ENCODE measurements around the gene ZBTB17. TPM values are rescaled to one million over a fixed set of nuclear protein-coding genes. Genes with fewer than 3 reads are reported as not detected.

The ZBTB17 gene
- total and polyA plus RNA-seq, 10 of the 15 experiments (the other 5 are each of a cell fraction or from before 2014, with no cell fraction given) = 0.87 to 59.4 (median 38.7) TPM

DNA sequence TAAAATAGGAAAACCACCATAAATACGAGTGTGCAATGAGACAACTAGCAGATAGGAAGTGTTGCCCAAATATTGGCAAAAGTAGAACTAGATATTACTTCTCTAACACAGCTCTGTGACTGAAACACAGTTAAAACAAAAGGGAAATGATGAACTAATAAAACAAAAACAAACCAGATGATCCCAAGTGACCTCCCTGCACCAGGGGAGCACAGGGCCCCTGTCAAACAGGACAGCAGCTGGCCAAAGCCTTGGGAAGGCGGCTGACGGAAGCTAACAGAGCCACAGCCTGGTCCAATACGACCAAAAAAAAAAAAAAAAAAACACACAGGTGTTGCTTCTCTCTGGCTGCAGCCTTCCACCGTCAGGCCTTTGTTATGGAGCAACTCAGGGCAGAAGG, 17.8 kb downstream of the ZBTB17 start:
- WGBS (ENCODE audit: insufficient coverage, insufficient replicate concordance, low lambda C conversion rate, missing lambda C conversion rate) = 35% methylated on average over 2 of the region's 5 CpGs
- ChIA-PET POLR2A (interaction anchor here (0.6 to 2.6 kb wide), 4 partner anchors 8 to 1471 kb away, joined by 3 to 8 read pairs (median 4); no protein-coding TSS in a partner anchor), SMC1A (ENCODE audit: uncharacterized antibody, unreplicated experiment) (interaction anchor here (0.6 to 1.3 kb wide), 3 partner anchors 18 to 53 kb away, joined by 3 to 4 read pairs (median 3); partner anchors contain the start of gene ZBTB17), CTCF (interaction anchor here (1.0 to 10.1 kb wide), 6 partner anchors 16 to 166 kb away, joined by 3 to 68 read pairs (median 6); partner anchors contain the start of gene ZBTB17), RAD21 (ENCODE audit: unreplicated experiment) (interaction anchor here (0.8 to 9.8 kb wide), 5 partner anchors 9 to 143 kb away, joined by 3 to 116 read pairs (median 5); partner anchors contain the start of gene ZBTB17)
- Histone ChIP-seq H3K4me2 (ENCODE audit: control insufficient read depth, insufficient read depth) (no peak overlapping the region), H4K20me1 (ENCODE audit: control insufficient read depth, insufficient read depth) (peaks cover 3% of the 10 kb centered on the region; the same call in 1 of the 2 replicates), H3K27ac (ENCODE audit: control insufficient read depth, insufficient read depth) (no peak overlapping the region), H2AFZ (ENCODE audit: control insufficient read depth, low read depth, low read length) (no peak overlapping the region), H3K27me3 (replicated peaks in 1 of 2; ENCODE audit: control insufficient read depth in 2 of 2, insufficient read depth in 2 of 2, low read length in 1 of 2) (no peaks in the 10 kb centered on the region), H3K9ac (ENCODE audit: control insufficient read depth, insufficient read depth, low read length) (no peak overlapping the region), H3K36me3 (ENCODE audit: control insufficient read depth in 2 of 2, insufficient read depth in 2 of 2, low read length in 1 of 2) (peaks cover 3 to 11% of the 10 kb centered on the region in 2 experiments; a peak in 2 of 4 replicates), H3K9me3 (replicated peaks; ENCODE audit: control insufficient read depth, insufficient read depth, low read length) (no peaks in the 10 kb centered on the region), H3K79me2 (ENCODE audit: control insufficient read depth, insufficient read depth, low read length) (peaks cover 19% of the 10 kb centered on the region), H3K4me3 (no peak overlapping the region), H3K4me1 (ENCODE audit: control insufficient read depth, insufficient read depth, low read length) (peaks cover 10% of the 10 kb centered on the region)
- no peak for ATAC-seq
- in situ Hi-C loops (cut with MboI) (no loop called here), intact Hi-C loops (cut with micrococcal nuclease; ENCODE audit: unreplicated experiment) (no loop called here)
- no TSS peak for BruUV-seq (replicated peaks)
- TF ChIP-seq, protein P1, sequence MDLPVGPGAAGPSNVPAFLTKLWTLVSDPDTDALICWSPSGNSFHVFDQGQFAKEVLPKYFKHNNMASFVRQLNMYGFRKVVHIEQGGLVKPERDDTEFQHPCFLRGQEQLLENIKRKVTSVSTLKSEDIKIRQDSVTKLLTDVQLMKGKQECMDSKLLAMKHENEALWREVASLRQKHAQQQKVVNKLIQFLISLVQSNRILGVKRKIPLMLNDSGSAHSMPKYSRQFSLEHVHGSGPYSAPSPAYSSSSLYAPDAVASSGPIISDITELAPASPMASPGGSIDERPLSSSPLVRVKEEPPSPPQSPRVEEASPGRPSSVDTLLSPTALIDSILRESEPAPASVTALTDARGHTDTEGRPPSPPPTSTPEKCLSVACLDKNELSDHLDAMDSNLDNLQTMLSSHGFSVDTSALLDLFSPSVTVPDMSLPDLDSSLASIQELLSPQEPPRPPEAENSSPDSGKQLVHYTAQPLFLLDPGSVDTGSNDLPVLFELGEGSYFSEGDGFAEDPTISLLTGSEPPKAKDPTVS (IDR thresholded peaks at IDR 0.05; ENCODE audit: low read depth, low read length) = no peak
- no peak for TF ChIP-seq TAF1 (IDR thresholded peaks at IDR 0.05; ENCODE audit: borderline replicate concordance, low read depth, low read length)
- no peak for TF ChIP-seq ESRRA (IDR thresholded peaks at IDR 0.05; ENCODE audit: low read length)
- TF ChIP-seq ZSCAN29 (IDR thresholded peaks at IDR 0.05) = no peak
- TF ChIP-seq, protein P2, sequence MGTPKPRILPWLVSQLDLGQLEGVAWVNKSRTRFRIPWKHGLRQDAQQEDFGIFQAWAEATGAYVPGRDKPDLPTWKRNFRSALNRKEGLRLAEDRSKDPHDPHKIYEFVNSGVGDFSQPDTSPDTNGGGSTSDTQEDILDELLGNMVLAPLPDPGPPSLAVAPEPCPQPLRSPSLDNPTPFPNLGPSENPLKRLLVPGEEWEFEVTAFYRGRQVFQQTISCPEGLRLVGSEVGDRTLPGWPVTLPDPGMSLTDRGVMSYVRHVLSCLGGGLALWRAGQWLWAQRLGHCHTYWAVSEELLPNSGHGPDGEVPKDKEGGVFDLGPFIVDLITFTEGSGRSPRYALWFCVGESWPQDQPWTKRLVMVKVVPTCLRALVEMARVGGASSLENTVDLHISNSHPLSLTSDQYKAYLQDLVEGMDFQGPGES (IDR thresholded peaks at IDR 0.05) = no peak
- no peak for TF ChIP-seq POU2F2 (IDR thresholded peaks at IDR 0.05; ENCODE audit: borderline replicate concordance, low read depth, low read length)
- TF ChIP-seq IKZF2 (IDR thresholded peaks at IDR 0.05) = no peak
- TF ChIP-seq ETV6 (conservative IDR thresholded peaks at IDR 0.05 in 1 of 2, IDR thresholded peaks at IDR 0.05 in 1 of 2; ENCODE audit: borderline replicate concordance in 1 of 2, low read depth in 1 of 2) = no peak
- no peak for TF ChIP-seq NR2F1 (conservative IDR thresholded peaks at IDR 0.05)
- no peak for FAIRE-seq
- DNase-seq (ENCODE audit: low read depth, low spot score) = no peak
